ENCODE data around the gene CCDC136.

- no peak for TF ChIP-seq CTCF (conservative IDR thresholded peaks at IDR 0.05; ENCODE audit: low read length)
- TF ChIP-seq EZH2phosphoT487 (IDR thresholded peaks at IDR 0.05; ENCODE audit: borderline replicate concordance), result no peak
These were observed 20.9 kb downstream of the CCDC136 start for GRCh38 chr7:128812514-128813168.

Data from Loucy (cell line).